Astrocyte of the cerebellum (primary cell): ENCODE measurements around the gene KCP.

Experiments
- DNase-seq: peaks from one replicate; pipeline ENCODE4 v3.0.0-alpha.2; 2011; ENCODE audit warnings: low read depth
- H3K4me3 ChIP-seq: 2 replicates; pipeline ENCODE4 v1.5.1; 2011; ENCODE audit warnings: mild to moderate bottlenecking, low read depth, low read length, moderate library complexity
- in situ Hi-C: cut with HindIII; loops from 2 replicates; pipeline ENCODE4 v1.10.0; 2017; ENCODE audit warnings: low sequenced_read_pairs
- TF ChIP-seq, protein P1 (sequence below): IDR thresholded peaks from 2 replicates; pipeline ENCODE4 v1.5.1; 2012; ENCODE audit warnings: low read length, low read depth, moderate library complexity, mild to moderate bottlenecking; ENCODE audit errors: missing control alignments

Gene KCP

DNA sequence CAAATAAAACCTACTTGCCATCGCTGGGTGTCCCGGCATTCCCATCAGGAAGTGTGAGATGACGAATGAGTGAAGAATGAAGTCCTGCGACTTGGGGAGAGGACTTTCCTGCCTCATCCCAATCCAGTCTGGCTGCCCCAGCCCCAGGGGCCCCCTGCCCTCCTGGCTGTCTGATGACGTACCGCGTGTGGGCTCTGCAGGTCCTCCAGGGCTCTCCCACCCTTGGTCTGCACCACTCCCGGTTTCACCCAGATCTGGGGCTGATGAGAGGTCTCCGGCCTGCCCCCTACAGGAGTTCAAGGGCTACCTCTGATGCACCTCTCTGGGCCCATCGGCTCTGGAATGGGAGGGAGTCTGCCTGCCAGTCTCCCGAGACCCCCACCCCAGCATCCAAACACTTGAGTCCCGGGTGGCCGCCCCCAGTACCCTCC, 38.1 kb downstream of the KCP start:
- no peak overlapping the region for H3K4me3 ChIP-seq
- DNase-seq, result no peak
- TF ChIP-seq, protein P1, sequence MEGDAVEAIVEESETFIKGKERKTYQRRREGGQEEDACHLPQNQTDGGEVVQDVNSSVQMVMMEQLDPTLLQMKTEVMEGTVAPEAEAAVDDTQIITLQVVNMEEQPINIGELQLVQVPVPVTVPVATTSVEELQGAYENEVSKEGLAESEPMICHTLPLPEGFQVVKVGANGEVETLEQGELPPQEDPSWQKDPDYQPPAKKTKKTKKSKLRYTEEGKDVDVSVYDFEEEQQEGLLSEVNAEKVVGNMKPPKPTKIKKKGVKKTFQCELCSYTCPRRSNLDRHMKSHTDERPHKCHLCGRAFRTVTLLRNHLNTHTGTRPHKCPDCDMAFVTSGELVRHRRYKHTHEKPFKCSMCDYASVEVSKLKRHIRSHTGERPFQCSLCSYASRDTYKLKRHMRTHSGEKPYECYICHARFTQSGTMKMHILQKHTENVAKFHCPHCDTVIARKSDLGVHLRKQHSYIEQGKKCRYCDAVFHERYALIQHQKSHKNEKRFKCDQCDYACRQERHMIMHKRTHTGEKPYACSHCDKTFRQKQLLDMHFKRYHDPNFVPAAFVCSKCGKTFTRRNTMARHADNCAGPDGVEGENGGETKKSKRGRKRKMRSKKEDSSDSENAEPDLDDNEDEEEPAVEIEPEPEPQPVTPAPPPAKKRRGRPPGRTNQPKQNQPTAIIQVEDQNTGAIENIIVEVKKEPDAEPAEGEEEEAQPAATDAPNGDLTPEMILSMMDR, result peak; percentile 7
- in situ Hi-C loops, result no loop called here

DNA sequence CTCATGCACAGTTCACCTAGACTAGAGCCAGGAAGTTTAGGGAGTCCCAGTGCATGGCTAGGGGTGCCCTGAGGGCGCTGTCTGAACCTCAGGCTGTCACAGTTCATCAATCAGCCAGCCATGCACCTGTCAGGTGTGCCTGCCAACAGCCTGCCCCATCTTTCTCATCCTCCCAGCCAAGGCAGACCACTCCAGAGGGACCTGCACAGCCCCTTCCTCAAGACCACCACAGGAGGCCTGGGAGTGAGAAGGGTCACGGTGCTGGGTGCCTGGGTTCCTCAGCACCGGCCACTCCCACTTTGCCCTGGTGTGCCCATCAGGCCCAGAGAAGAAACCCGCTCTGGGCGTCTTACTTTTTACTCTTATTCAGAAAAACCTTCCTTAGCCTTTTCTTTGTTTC, 39.5 kb downstream of the KCP start:
- TF ChIP-seq, protein P1, result no peak
- no peak overlapping the region for H3K4me3 ChIP-seq
- in situ Hi-C loops, result no loop called here
- no peak for DNase-seq

DNA sequence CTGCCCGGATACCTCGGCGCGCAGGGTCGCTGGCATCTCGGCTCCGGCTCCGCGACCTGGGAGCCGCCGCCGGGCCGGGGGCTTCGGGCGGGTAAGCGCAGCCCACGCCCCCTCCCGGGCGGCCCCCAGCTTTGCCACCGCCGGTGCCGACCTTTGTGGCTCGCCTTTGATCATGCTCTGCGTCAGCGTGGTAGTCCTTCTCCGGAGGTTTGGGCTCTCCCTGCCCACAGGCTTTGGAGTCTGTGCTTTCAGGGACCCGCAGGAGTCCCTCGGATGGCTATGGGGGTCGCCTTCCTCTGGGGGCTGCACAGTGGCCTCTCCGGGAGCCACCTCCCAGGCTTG, 40.6 kb downstream of the KCP start:
- H3K4me3 ChIP-seq, result peak overlapping the region; percentile 43
- in situ Hi-C loops, result no loop called here
- no peak for DNase-seq
- TF ChIP-seq, protein P1, result no peak

DNA sequence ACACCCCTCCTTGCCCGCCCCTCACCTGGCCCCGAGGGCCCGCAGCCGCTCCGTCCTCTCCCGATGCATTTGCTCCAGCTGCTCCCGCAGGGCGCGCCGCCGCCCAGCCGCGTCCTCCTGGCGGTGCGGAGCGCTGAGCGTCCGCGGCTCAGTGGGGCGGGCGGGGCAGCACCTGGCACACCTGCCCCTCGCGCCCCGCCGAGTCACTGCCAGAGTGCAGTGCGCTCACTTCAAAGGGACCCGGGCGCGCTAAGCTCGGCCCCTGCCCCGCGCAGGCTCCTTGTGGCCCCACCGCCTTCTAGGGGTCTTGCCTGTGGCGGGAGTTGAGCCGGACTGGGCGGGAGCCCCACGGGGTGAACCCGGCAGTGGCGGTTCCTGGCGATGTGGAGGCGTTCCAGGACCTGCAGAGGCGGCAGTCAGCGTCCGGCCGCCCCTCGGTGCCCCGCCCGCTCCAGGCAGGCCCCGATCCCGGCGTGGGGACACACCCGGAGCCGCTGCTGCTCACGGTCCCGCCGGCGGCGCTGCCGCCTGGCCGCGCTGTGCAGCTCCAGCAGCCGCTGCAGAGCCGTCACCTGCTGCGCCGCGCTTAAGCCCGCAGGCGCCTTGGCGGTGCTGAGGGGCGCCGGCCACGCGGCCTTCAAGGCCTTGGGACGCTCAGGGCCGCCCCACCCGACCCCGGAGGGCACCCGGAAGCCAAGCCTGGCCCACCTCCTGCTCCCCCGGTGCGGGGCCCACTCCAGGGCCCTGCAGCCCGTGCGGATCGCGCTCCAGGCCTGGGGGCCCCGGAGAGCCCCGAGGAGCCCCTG, 41.2 kb downstream of the KCP start:
- no peak for DNase-seq
- peak overlapping the region; percentile 43 for H3K4me3 ChIP-seq
- in situ Hi-C loops, result no loop called here
- TF ChIP-seq, protein P1, result no peak

DNA sequence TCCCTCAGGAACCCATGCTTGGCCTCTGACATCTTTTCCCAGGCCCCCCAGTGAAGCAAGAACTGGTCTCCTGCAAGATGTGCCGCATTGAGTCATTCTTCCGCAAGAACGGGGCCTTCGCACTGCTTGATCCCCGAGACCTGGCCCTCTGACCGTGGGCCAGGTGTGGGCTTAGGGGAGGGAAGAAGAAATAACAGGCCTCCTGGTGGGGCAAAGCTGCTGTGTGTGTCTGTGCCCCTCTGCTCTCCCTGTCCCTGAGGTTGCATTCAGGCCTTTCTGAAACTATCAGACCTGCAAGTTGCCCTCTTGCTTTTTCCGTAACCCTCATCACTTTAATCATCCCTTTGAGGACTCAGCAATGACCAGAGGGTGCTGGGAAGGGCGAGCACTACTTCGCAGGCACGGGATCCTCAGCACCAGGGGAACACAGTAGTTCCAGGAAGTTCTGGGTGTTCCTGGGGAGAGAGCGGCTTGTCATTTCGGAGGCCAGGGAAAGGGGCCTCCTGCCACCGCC, 41.8 kb downstream of the KCP start:
- peak overlapping the region; percentile 43 for H3K4me3 ChIP-seq
- in situ Hi-C loops, result no loop called here
- no peak for DNase-seq
- TF ChIP-seq, protein P1, result no peak

DNA sequence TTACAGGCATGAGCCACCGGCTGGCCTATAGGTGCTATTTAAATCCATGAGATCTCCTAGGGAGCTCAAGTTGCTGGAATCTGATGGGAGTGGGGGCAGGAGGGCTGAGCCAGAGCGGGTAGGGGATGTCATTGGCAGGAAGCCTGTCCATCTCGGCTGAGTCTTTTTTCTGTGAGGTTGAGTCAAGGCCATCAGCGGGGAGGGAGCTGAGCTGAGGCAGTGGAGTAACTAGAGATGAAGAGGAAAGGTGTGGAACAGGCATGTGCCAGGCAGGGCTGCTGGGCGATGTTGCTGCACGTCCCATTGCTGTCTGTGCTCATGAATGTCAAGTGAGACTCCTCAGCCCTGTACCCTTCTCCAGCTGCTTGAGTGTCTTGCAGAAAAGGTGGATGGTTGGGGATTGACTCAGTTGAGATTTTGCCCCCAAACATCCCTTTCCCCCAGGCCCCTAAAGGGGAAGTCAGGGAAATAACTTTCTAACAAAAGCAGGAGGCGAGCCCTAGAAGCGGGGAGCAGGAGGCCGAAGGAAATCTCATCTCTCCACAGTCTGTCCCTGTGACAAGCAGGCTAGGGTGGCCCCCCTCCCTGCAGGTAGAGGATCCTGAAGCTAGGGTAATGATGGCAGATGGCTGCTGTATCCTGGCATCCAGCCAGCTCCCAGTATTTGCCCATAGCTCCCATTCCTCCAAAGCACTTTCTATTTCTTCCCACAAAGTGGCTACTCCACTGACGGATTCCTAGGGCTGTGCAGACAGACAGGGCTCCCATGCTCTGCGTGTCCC, 42.5 kb downstream of the KCP start:
- H3K4me3 ChIP-seq, result no peak overlapping the region
- DNase-seq, result no peak
- in situ Hi-C loops, result no loop called here
- TF ChIP-seq, protein P1, result no peak
